Colonic mucosa (tissue), 4 donors: Measurements from ENCODE around the gene SYNE1. TPM values are rescaled to one million over a fixed set of nuclear protein-coding genes. Genes with fewer than 3 reads are reported as not detected.

Source experiments
- DNase-seq: peaks from one replicate; pipeline ENCODE4 v3.0.0-alpha.2; 2020
- H3K27ac ChIP-seq: fragments of 200-600 bp; one replicate; pipeline ENCODE4 v1.8.0; 2021
- H3K27me3 ChIP-seq: fragments of 200-600 bp; one replicate; pipeline ENCODE4 v1.8.0; 2021
- H3K36me3 ChIP-seq: fragments of 200-600 bp; one replicate; pipeline ENCODE4 v1.8.0; 2021
- H3K4me1 ChIP-seq: fragments of 200-600 bp; one replicate; pipeline ENCODE4 v1.8.0; 2021; ENCODE audit warnings: mild to moderate bottlenecking
- H3K4me3 ChIP-seq: fragments of 200-600 bp; one replicate; pipeline ENCODE4 v1.8.0; 2021
- H3K9ac ChIP-seq, 2 donors: one replicate each; pipeline ENCODE4 v1.7.0; 2013; ENCODE audit warnings: control low read depth in 2 of 2, low read depth in 2 of 2, low read length in 2 of 2
- H3K9me3 ChIP-seq: fragments of 200-600 bp; one replicate; pipeline ENCODE4 v1.8.0; 2021
- CTCF ChIP-seq: fragments of 200-600 bp; IDR thresholded peaks from one replicate; pipeline ENCODE4 v1.8.0; 2022; ENCODE audit warnings: antibody characterized with exemption, mild to moderate bottlenecking
- intact Hi-C: fragments of 100-400 bp; cut with DNase I; formaldehyde crosslinking; loops from one replicate; pipeline ENCODE4 v1.14.1; 2022
- total RNA-seq, 2 donors: library from RNA; stranded (reverse); fragmentation: NEBNext Ultra II Directional in 1 of 2; extraction: Animal tissue kit (Norgen Biotek cat#: 25700) in 1 of 2; gene quantifications; one replicate each; pipeline ENCODE4 v1.2.1, GENCODE V29; 2021
- donor health status: healthy.
- donor health status: DM: no; HTN: no; CAD: no.
- donor health status: DM: no; HTN: no; CAD: no.

SYNE1 gene
- total RNA-seq, 2 donors from 2014 or later = 11.6 to 23.7 TPM

GRCh38 chr6:152236370-152237097 is 400.6 kb downstream of the SYNE1 start:
- Histone ChIP-seq H3K27me3 (no peaks in the 10 kb centered on the region), H3K9me3 (no peaks in the 10 kb centered on the region), H3K4me3 (no peak overlapping the region), H3K9ac (no peak overlapping the region), H3K36me3 (no peaks in the 10 kb centered on the region), H3K4me1 (no peaks in the 10 kb centered on the region), H3K27ac (no peak overlapping the region)
- no peak for DNase-seq
- intact Hi-C loops = no loop called here
- TF ChIP-seq CTCF = no peak

DNA sequence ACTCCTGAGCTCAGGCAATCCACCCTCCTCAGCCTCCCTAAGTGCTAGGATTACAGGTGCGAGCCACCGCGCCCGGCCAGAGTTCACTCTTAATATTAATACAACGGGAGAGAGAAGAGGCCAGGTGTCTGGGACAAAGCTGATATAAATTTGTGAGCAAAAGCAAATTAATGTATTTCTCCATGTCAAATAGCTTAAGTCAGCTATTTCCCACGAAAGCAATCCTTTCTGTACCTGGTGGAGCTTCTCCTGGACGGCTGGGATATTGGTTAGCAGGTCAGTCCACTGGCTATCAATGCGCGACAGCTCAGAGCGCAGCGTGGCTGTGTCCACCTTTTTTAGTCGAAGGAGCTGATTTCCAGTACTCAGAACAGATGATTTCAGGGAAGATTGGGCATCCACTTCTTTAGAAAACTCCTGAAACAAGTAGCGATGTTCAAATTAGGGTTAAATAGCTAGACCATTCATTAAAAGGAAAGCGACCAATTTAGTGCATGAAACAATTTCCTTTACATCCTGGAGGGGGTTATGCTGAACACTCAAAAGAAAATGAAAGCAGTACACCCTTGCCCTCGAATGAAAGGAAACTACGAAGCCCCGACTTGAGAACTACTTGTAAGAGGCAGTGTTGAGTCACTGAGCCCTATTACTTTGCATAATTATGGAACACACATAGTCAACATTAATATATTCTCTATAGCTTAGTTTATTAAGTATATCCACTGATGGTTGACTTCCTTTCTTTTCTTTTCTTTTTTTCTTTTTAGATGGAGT is 403.4 kb downstream of the SYNE1 start:
- no peak for DNase-seq
- Histone ChIP-seq H3K9me3 (no peaks in the 10 kb centered on the region), H3K27me3 (no peaks in the 10 kb centered on the region), H3K9ac (no peak overlapping the region), H3K4me1 (no peaks in the 10 kb centered on the region), H3K27ac (no peak overlapping the region), H3K36me3 (no peaks in the 10 kb centered on the region), H3K4me3 (no peak overlapping the region)
- no peak for TF ChIP-seq CTCF
- intact Hi-C loops = no loop called here

- intact Hi-C loops = no loop called here
- no peak for DNase-seq
- H3K9ac ChIP-seq = no peak overlapping the region
- no peaks in the 10 kb centered on the region for H3K9me3 ChIP-seq
- H3K4me3 ChIP-seq = no peak overlapping the region
- TF ChIP-seq CTCF = no peak
- no peaks in the 10 kb centered on the region for H3K27me3 ChIP-seq
- no peaks in the 10 kb centered on the region for H3K4me1 ChIP-seq
- no peak overlapping the region for H3K27ac ChIP-seq
- H3K36me3 ChIP-seq = no peaks in the 10 kb centered on the region
Measured at GRCh38 chr6:152232501-152233151, 404.5 kb downstream of the SYNE1 start.

DNA sequence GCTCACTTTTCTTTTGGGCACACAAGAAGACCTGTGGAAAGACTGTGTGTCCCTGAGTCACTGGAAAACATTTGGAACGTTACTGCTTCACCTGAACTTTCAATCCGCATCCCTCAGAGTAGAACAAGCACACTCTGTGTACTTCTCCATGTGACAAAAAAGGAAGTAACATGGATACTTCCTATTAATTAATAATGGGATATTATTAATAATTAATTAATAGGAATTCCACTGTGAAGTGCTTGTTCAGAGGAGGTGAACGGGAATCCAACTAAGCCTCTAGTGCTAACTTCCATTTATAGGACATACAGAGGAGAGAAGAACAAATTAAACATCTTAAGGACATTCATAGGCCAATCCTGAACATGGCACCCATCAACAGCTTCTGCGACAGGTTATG is 407.8 kb downstream of the SYNE1 start:
- Histone ChIP-seq H3K4me1 (no peaks in the 10 kb centered on the region), H3K27me3 (no peaks in the 10 kb centered on the region), H3K9ac (no peak overlapping the region), H3K27ac (no peak overlapping the region), H3K36me3 (no peaks in the 10 kb centered on the region), H3K9me3 (no peaks in the 10 kb centered on the region), H3K4me3 (no peak overlapping the region)
- no peak for DNase-seq
- no peak for TF ChIP-seq CTCF
- intact Hi-C loops = no loop called here

GRCh38 chr6:152226119-152226518 is 411.0 kb downstream of the SYNE1 start:
- intact Hi-C loops = no loop called here
- H3K36me3 ChIP-seq = peaks cover 5% of the 10 kb centered on the region

More at GRCh38 chr6:152226119-152226518, 411.0 kb downstream of the SYNE1 start:
- no peak for DNase-seq
- Histone ChIP-seq H3K9me3 (no peaks in the 10 kb centered on the region), H3K4me1 (no peaks in the 10 kb centered on the region), H3K9ac (no peak overlapping the region), H3K27ac (no peak overlapping the region), H3K4me3 (no peak overlapping the region), H3K27me3 (no peaks in the 10 kb centered on the region)
- TF ChIP-seq CTCF = no peak
